ENCODE measurements around the gene IFT43.

The IFT43 gene

DNA sequence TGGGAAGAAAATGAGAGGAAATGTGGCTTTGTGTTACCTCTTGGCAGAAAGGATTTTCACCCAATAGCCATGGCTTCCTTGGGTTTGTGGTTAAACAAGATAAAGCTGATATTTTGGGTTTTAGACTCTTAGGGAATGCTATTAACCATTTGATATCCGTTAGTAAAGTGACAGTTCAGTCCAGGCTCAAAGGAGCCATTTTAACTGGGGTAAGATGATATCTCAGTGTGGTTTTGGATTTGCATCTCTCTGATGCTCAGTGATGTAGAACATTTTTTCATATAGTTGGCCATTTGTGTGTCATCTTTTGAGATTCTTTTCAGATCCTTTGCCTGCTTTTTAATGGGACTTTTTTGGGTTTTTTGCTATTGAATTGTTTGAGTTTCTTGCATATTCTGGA is 30.1 kb downstream of the IFT43 start:
- DNase-seq (ENCODE audit: low read depth) = no peak

DNA sequence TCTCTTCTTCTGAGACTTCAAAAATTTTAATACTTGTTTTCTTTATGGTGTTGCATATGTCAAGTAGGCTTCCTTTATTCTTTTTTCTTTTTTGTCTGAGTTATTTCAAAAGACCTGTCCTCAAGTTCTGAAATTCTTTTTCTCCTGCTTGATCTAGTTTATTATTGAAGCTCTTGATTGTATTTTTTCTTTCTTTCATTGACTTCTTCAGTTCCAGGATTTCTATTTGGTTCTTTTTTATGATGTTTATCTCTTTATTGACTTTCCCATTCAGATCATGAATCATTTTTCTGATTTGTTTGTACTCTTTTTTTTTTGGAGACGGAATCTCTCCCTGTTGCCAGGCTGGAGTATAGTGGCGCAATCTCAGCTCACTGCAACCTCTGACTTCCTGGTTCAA is 34.1 kb downstream of the IFT43 start:
- no peak for DNase-seq (ENCODE audit: low read depth)

GRCh38 chr14:76022991-76023390 is 37.4 kb downstream of the IFT43 start:
- no peak for DNase-seq (ENCODE audit: low read depth)

GRCh38 chr14:76023757-76024156 is 38.2 kb downstream of the IFT43 start:
- no peak for DNase-seq (ENCODE audit: low read depth)

DNA sequence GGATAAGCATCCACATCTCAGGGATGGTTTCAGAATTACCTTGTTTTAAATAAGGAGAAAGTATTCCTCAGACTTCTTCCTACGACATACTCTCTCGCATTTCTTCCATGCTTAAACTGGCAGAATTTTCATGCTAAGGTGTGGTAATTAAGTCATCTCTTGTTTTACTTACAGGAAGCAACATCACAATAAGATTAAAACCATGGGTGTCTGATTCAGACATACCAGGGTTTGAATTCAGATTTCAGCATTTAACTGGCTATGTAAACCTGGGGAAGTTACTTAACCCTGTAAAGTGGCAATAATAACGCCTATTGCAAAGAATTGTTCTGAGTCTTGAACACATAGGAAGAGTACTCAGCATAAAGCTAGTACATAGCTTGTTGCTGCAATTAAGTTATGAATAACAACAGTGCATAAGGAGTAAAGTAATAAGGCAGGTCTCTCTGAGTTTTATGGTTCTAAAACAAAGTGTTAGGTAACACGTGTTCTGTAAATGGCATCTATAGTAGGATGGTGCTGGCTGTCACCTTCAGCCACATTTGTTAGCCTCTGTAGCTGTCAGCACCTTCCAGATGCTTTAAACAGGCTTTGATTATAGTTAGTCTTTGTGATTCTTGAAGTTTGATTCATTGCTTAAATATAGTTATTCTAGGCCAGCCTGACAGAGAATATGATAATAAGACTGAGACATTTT is 38.8 kb downstream of the IFT43 start:
- DNase-seq (ENCODE audit: low read depth) = no peak

GRCh38 chr14:76034566-76034965 is 49.0 kb downstream of the IFT43 start:
- no peak for DNase-seq (ENCODE audit: low read depth)

DNA sequence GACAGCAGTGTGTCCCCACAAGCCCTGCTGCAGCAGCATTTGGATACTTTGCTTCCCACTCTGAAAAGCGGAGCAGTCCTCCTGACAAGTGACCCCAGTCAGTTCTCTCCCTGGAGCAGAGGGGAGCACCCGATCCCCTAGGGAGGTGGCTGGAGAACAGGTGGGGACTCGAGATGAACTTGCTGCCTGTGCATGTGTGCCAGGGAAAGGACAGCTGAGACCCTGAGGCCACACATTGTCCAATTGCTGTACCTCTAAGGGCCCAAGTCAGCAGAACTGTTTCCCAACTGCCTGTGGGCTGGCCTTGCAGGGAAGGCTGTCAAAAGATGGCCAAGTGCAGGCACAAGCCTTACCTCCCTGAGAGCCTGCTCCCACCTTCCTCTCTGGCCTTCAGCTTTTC is 55.1 kb downstream of the IFT43 start:
- DNase-seq (ENCODE audit: low read depth) = no peak

DNA sequence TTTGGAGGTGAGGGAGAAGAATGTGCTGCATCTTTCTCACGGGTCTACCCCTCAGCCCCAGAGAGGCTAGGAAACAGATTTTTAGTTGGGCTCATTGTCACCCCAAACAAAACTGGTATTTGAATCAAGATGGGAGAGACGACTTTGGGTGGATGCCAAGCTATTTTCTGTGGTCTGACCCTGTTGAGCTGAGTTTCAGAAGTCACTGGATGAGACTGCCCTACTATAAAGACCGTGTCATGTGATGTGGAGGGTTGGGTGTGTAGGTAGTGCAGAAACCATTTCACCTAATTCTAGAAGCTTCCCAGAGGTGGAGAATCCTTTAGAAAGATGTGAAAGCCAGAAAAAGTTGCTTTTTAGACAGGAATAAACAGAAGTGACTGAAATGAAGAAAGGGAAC is 60.2 kb downstream of the IFT43 start:
- DNase-seq (ENCODE audit: low read depth) = no peak

GRCh38 chr14:76050250-76050649 is 64.7 kb downstream of the IFT43 start:
- DNase-seq (ENCODE audit: low read depth) = no peak

- peak; percentile 39 for DNase-seq (ENCODE audit: low read depth)
Observed at GRCh38 chr14:76050797-76051392, 65.3 kb downstream of the IFT43 start.

- DNase-seq (ENCODE audit: low read depth) = no peak
Observed at GRCh38 chr14:76051717-76052465, 66.3 kb downstream of the IFT43 start.

DNA sequence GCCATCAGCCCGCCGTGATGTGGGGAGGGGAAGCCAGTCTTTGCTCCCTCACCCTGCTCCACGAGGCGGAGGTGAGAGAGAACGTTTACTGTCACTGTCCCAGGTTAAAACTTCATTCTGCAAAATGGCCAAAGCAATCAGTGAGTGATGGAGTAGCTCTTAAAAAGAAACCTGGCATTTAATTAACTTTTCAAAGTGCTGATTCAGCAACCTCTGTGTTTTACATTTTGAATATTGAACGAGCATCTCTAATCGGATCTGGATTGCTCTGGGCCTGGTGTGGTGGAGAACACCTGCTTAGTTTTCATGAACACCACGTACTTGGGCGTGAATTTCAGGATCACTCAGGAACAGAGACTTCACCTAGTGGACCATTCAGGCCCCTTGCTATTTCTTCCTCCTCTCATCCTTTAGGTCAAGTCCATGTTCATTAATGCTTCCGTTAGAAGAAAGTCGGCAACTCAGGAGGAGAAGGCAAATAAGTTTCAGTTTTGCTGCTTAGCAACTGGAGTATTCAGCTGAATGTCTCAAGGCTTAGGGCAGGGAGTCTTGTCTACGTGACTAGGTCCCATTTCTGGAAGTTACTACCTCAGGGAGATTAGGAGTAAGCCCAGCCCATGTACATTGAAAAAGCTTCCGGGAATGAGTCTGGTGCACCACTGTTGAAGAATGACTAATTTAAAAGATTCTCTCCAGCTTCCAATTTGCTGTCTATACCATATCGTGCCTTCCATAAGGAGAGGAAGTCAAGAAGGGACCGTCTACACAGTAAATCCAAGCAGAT is 68.2 kb downstream of the IFT43 start:
- no peak for DNase-seq (ENCODE audit: low read depth)

GRCh38 chr14:76055330-76055729 is 69.8 kb downstream of the IFT43 start:
- DNase-seq (ENCODE audit: low read depth) = no peak

- DNase-seq (ENCODE audit: low read depth) = no peak
Observed at GRCh38 chr14:76056128-76056527, 70.6 kb downstream of the IFT43 start.

DNA sequence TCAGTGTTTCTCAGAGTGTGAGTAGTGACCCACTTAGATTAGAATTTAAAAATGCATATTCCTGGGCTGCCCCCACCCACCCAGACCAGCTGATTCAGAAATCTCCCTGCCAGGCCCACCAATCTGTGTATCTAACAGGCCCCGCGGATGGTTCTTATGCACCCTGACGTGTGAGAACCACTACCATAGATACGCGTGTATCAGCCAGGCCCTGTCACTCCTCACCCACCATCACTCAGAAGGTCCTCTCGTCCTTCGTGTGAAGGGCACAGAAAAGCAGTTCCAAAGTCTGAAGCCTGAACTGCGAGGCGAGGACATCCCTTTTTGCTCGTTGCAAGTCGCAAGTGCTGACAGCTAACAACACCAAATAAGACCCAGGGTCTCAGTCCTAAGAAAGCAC is 72.4 kb downstream of the IFT43 start:
- no peak for DNase-seq (ENCODE audit: low read depth)

GRCh38 chr14:76063327-76063726 is 77.8 kb downstream of the IFT43 start:
- no peak for DNase-seq (ENCODE audit: low read depth)

DNA sequence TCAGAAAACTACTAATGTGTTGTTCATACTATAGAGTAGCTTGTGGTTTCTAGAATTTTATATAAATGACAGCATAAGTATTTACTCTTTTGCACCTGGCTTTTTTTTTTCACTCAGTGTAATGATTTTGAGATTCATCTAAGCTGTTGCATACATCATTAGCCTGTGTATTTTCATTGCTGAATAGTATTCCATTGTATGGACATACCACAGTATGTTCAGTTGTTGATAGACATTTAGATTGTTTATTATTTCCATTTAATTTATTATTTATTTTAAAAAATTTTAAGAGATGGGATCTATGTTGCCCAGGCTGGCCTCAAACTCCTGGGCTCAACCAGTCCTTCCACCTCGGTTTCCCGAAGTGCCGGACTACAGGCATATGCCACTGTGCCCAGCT is 80.0 kb downstream of the IFT43 start:
- no peak for DNase-seq (ENCODE audit: low read depth)

DNA sequence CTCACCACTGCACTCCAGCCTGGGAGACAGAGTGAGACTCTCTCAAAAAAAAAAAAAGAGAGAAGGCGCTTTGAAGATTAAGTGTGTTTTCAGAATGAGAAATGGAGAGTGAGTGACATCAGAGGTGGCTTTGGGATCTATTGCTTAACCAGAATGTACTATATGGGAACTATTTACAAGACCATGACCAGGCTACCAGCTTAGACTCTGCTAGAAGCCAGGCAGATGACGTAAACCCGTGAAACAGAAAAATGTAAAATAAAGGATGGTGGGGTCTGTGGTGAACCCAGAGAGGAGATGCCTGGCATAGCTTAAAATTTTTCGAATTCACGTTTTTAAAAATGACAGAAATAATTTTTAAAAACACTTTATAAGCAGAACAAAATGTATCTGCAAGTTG is 82.0 kb downstream of the IFT43 start:
- no peak for DNase-seq (ENCODE audit: low read depth)

- no peak for DNase-seq (ENCODE audit: low read depth)
Observed at GRCh38 chr14:76073717-76074116, 88.2 kb downstream of the IFT43 start.

GRCh38 chr14:76077340-76077739 is 91.8 kb downstream of the IFT43 start:
- DNase-seq (ENCODE audit: low read depth) = no peak

DNA sequence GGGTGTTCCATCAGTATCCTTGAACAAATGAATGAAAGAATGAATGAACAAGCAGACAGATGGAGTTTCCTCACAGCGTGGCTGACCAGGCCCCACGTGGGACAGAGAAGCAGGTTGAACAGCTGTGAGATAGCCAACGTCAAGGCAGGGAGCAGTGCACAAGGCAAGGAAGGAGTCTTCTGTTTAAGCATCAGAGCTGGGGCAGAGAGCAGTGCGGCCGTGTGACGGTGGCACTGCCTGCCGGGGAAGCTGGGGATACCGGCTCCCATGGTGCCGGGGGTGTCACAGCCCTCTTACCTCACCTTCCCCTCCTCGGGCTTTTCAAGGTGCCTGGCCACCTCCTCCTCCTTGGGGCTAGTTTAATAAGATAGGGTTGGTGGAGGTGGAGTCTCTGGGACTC is 92.9 kb downstream of the IFT43 start:
- DNase-seq (ENCODE audit: low read depth) = no peak

GRCh38 chr14:76080025-76080424 is 94.5 kb downstream of the IFT43 start:
- no peak for DNase-seq (ENCODE audit: low read depth)

- no peak for DNase-seq (ENCODE audit: low read depth)
Observed at GRCh38 chr14:76080471-76080870, 94.9 kb downstream of the IFT43 start.
